HG02610 (cell line): ENCODE measurements around the gene PTX3.

Experiments used
- ATAC-seq: cut with Tn5 transposase; IDR thresholded peaks from one replicate; pipeline ENCODE4 v1.9.1; 2021; ENCODE audit warnings: mild to moderate bottlenecking, moderate library complexity; ENCODE audit not compliant: unreplicated experiment

The PTX3 gene

DNA sequence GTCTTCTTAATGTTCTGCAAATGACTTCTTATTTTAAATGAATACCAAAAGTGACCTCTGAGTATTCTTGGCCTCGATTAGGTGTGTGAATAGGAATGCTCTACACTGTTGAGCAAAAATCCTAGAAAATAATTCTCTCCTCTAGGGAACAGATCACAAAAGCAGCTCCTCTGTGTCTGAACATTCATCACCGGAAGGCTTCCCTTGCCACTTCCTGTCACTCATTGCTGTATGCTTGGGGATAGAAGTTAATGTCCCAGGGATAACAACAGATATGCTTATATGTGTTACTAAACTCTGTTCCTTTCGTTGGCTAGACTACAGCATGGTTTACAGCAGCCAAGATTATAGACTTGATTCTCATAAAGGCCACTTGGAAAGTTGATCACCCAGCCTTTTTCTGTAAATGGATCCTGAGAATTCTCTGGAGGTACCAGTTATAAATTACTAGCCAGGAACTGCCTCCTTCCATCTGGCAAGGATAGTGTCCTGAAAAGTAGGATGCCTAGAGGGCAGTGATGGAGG is 16.0 kb upstream of the PTX3 start:
- no peak for ATAC-seq

DNA sequence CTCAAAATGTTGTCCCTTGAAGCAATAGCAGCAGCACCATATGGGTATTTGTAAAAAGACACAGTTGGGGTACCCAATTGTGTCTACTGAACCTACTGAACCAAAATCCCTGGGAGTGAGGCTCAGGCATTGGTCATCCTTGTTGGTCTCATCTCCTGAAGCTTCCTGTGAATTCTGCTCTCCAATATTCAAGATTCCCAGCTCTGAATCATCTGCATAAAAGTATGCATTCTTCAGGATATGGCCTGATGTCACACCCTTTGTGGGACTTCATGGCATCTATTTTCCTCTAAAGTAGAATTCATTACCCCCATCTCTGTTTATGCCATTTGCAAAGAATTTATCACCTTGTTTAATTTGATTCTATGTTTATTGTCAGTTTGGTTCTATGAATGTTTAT is 13.3 kb upstream of the PTX3 start:
- no peak for ATAC-seq

DNA sequence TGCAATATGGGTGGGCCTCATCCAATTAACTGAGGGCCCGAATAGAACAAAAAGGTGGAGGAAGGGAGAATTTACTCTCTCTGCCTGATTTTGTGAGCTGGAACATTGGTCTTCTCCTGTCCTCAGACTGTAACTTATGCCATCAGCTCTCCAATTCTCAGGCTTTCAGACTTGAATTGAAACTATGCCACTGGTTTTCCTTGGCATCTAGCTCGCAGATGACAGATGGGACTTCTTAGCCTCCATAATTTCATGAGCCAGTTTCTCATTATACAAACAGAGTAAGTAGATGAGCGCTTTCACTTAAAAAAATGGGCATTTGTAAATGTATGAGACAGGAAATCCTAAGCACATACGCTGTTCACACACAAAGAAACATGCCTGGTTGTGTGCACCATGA is 8.7 kb upstream of the PTX3 start:
- no peak for ATAC-seq

DNA sequence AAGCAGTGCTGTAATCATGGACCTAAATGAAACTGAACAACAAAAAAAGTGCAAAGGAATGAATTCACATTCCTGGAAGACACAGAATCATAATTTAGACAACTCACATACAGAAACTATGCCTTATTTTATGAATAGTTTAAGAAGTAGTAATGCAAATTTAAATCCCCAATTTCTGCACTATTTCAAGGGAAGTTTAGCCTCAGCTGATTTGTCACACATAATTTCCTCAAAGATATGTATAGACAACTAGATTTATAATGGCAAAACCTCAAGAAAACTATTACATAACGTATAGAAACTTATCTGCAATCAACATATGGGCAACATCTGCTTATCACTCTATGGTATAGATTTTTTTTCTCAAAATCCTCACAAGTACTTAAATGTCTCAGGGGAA is 7.8 kb upstream of the PTX3 start:
- ATAC-seq, result no peak

DNA sequence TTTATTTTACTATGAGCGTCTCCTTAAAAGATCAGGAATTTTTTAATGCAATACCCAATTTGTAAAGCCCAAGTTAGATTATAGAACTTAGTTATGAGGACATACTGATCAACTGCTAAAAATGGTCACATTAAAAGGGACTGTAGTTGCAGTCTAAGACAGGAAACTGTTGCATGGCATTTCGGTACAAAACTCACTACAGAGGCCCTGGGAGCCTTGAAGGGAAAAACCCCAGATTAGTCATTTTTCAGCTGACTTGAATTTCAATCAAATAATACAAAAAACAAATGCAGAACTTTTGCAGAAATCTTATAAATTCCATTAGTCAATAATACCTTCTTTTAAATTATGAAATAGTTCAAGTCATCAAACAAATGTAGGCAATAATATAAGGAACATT is 6.9 kb upstream of the PTX3 start:
- ATAC-seq, result peak; percentile 58

DNA sequence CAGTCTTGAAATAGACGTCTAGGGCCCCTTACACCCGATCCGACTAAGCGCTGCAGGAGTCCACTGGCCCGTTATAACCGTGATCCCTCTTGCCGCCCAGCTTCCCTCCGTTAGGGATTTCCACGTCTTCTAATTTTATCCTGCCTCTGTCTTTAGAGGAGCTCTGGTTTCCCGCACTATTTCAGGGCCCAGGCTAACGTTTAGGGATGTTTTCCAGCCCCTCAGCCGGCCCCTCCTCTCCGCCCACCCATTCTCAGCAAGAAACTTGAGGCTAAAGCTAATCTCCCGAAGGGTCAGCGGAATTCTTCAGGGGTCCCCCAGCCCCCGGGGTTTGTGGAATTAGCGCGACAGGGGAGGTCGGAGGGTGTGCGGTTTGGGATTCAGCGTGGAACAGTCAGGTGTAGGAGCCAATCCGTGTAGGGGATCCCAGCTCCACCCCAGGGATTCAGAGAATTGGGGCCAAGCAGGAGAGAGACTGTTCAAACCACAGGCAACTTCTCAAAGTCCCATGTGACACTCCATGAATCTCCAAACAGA is 1.6 kb downstream of the PTX3 start:
- ATAC-seq, result no peak

DNA sequence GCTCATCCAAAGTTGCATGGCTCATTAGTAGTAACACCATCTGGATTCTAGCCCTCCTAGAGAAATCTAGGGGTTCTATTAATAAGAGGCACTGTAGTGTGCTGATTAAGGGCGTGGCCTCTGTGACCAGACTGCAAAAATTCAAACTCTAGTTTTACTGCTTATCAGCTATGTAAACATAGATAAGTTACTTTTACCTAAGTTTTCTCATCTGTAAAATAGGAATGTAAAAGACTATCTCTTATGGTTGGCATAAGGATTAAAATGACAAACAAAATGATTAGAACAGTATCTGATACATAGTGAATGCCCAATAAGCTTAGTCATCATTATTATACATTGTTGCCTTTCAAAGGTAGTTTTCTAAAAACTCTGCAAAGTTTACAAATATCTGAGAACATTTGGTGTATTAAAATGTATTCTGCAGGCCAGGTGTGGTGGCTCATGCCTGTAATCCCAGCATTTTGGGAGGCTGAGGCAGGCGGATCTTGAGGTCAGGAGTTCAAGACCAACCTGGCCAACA is 4.5 kb downstream of the PTX3 start:
- ATAC-seq, result no peak

DNA sequence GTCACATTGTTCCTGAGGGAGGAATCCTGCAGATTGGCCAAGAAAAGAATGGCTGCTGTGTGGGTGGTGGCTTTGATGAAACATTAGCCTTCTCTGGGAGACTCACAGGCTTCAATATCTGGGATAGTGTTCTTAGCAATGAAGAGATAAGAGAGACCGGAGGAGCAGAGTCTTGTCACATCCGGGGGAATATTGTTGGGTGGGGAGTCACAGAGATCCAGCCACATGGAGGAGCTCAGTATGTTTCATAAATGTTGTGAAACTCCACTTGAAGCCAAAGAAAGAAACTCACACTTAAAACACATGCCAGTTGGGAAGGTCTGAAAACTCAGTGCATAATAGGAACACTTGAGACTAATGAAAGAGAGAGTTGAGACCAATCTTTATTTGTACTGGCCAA is 6.1 kb downstream of the PTX3 start:
- no peak for ATAC-seq

DNA sequence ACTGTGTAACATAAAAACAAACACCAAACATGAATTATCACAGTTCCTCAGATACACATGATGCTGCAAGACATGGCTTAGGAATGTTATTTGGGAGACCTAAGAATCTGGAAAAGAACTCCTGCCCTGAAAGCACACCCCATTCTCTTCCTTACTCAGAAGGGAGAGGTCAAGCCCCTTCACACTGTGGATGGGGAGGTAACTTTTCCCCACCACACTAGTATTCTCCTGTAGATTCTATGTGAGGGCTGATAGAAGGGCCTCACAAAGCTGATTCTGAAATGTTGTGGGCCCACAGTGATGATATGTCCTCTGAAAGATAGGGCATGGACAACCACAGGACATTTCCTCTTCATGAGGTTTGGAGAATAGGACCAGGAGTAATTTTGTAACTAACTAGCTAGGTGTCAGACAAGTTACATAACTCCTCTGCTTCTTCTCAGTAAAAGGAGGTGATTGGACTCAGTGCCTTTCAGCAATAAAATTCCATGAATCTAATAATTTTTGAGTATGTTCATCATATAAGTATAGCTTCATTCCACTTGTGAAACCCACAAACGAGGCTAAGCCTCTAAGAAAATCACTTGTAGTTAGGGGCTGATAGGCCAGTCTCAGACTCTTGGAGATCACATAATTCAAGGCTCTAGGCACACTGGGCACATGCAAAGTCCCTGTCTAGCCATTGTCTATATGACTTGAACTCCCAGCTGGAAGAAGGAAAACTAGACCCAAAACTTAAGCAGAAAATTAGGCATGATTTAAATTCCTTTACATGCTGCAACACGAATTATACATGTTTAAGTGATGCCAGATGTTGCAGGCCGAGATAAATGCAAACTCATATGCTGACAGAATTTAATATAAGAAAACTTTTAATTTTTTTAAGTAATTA is 7.5 kb downstream of the PTX3 start:
- ATAC-seq, result no peak

DNA sequence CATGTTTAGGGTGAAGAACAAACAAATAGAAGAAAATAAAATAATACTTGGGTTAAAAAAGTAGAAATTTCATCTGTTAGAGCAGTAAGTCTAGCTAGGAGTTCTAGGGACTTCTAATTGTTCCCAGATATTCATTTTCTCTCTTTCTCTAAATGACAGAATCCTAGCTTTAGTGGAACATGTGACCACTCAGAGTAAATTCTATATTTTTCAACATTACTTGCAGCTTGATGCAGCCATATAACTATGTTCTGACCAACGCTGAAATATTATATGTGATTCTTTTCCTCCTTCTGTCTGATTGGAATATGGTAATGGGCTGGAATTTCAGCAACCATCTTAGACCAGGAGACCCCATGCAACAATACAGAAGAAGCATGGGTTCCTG is 8.1 kb downstream of the PTX3 start:
- ATAC-seq, result no peak

DNA sequence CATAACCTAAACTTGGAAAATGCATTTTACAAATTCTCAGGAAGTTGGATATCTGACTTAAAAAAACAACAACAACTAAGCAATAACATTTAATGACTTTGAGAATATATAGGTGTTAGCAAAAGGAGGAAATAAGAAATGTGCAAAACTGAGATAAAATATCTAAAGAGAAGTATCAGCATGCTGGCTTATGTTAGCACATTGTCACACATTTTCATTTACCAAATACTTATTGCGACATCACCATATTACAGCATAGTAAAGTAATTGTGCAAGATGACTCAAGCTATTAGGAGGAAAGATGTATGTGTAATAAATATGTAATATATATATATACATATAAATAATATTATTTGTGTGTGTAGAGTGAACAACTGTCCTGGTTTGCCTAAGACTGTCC is 9.2 kb downstream of the PTX3 start:
- no peak for ATAC-seq

DNA sequence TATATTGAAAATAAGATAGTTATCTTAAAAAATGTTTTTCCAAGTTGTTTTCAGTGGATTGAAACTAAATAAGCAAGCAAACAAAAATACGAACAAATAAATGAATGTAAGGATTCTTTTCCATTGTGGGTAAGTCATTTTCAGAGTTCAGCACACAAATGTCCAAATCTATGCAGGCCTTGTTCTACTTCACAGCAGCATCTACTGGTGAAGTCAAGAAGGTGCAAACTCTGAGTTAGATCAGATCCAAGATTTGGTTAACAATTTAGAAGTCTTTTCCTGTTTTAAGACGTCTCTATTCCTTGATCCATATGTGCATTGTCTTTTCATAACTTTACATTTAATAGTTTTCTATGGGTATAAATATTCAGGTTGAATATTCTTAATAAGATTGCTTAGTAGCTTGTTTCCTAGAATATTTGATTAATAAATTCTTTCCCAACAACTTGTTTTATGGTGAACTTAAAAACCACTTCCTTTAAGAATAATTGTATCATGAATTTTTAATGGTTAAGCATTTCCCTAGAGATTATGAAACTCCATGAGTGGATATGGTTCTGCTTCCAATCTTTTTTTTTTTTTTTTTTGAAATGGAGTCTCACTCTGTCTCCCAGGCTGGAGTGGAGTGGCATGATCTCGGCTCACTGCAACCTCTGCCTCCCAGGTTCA is 10.5 kb downstream of the PTX3 start:
- no peak for ATAC-seq

DNA sequence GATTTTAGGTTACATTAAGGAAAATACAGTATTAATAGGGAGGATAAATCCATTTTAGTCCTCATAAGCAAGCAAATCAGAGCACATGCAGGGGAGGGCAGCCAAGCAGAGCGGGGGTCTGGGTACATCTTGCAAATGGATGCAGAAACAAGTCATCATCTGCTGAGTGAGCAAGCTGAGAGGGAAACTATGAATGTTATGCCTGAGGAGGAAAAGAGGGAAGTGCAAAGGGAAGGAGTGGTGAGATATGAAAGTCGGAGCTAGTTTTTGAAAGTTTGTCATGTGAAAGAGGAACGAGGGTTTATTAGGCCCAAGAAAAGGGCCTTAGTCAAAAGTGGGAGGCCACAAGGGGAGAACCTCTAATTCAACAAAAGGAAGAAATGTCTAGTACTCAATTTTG is 15.4 kb downstream of the PTX3 start:
- ATAC-seq, result no peak

DNA sequence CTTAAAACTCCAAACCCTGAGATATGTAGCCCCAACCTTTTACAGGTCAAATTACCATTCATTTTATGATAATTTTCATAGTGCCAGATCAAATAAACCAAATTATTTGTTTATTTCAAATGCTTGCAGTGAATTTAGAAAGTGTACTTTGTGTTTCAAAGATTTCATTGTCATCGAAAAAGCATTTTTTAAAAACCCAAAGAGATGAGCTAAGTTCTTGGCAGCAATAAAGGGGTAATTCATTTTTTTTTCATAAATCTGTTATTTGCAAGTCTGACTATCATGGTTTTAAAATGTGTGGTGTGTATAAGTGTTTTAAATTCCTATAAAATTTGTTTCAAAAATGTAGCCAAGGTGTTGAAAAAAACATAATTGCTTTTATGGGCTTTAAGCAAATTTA is 17.2 kb downstream of the PTX3 start:
- no peak for ATAC-seq

DNA sequence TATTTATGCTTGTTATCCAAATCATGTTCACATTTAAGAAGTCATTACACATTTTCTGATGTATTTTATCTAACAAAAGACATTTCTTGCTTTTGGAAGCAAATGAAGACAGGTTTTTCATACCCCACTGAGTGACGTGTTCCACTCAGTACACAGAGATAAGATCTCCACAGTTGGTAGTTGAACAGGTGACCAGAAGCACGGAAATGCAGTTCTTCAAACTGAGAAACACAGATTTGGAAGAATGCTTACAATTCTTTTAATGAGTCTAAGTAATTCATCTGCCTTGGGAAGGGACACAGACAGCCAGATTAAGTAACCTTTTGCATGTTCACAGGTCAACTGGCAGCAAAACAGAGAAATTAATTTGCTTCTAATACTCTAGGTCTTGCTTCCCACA is 23.1 kb downstream of the PTX3 start:
- no peak for ATAC-seq

DNA sequence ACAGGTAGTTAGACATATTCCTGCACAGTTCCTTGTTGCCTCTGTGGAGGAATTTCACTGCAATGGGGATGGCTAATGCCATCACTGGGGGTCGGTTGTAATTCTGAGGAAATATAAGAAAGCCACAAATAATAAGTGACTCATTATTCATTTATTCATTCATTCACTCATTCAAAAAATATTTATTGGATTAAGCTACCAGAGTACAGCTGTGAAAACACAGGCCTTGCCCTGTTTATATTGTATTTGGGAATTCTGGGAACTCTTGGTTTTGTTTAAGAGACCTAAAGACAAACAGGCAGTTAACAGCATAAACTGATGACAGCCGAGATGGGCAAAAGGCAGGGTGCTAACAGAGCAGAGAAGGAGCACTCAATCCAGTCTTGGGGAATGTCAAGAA is 23.6 kb downstream of the PTX3 start:
- no peak for ATAC-seq

DNA sequence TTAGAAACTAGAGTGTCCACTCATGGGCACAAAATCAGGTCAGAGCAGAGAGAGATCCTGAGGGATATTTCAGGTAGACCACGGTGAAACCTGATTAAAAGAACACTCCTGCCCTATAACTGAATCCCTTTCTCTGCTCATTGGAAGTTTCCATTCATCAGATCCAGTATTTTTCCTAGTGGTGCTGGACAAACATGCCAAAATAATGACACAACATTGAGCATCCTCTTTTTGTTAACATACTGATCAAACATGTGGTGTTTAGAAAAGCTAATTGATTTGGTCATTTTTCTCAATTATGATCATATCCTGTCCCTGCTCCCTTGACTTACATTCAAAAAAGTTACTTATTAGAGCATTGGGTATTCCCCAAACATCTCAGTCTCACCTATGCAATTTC is 27.2 kb downstream of the PTX3 start:
- no peak for ATAC-seq

DNA sequence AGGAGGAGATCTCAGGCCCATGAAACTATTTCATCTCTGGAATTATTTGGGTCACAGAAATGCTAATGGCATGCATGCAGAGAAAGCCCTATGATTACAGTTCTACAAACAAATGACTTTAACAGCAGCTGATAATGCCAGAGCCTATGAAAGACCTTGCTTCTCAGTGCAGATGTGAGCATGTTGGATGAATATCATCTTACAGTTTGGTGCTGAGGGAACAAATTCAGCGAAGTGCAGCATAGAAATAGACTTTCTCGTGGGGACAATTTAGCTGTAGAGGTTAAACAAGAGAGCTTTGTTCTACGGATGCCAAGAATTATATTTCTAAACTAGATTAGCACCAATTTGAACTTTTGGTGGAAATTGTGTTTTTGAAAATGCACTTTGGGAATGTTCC is 27.7 kb downstream of the PTX3 start:
- no peak for ATAC-seq

DNA sequence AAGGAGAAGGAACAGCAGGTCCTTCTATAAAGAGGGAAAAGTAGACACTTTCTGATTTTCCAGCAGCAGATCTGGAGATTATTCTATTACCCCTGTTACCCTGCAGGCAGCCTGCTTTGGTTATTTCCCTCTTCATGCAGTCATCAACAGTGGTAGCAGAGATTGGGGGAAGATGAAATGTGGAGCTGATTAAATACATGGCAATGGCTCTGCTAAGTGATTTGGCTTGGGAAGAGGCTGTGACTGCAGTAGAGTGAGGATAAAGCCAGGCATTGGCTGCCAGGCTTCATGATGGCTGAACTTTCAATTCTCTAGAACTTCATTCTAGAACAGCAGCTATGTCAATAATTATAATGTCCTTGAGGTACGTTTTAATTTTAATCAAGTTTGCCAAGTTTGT is 29.1 kb downstream of the PTX3 start:
- no peak for ATAC-seq

DNA sequence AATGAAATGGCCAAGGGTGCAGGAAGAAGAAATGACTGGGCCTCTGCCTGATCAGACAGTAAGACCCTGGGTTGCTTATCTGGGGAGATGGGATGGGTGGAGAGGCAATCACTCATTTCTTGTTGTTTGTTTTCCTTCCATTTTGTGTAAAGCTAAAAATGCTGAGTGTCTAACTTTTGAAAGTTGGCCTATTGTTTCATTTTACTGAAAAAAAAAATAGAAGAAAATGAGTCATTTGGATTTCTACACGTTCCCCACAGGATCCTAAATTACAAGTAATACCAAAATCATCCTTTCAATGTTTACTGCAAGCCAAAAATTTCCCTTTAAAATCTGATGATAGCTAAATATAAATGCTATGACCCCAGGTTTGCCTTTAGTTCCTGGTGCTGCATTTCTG is 30.6 kb downstream of the PTX3 start:
- no peak for ATAC-seq

DNA sequence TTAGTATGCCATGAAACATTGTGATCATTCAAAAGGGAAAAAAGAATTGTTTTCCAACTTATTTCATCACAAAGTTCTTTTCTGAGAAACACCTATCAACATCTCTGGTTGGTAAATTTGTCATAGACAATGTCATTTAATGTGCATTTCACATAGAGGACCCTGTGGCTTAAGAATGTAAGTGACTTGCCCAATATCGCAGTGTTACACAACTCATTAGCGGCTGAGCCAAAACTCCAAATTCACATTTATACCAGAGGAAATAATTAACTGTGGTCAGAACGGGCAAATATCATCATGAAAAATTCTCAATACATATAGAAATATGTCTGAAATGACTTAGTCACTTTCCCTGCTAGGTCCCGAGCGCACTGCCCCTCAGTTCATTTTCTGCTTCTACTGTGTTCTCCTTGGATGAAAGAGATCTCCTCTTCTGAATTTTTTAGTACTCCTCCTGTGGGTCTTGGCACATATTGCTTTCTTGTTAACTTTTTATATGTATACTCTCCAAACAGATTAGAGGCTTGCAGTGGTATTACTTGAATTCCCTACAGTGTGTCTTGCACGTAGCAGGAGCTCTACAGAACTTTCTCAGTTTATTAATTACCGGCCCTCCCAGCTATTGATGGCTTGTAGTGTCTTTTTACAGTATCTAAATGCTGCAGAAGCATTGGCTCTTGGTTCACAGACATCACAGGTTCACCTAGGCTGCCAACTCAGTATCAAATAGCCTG is 33.1 kb downstream of the PTX3 start:
- ATAC-seq, result no peak
